HepG2 (cell line): ENCODE results near the gene IFT172. TPM values are rescaled to one million over a fixed set of nuclear protein-coding genes. Genes with fewer than 3 reads are reported as not detected.

ENCODE experiments used
- AGO1 ChIP-seq: fragments of 200-400 bp; formaldehyde crosslinking; IDR thresholded peaks from 2 replicates; pipeline ENCODE4 v1.6.1; 2017; ENCODE audit warnings: mild to moderate bottlenecking, low read depth, low read length, moderate library complexity; ENCODE audit not compliant: poor library complexity, severe bottlenecking
- ATF7-NPFF ChIP-seq: sonication (generic); formaldehyde crosslinking; IDR thresholded peaks from 2 replicates; pipeline ENCODE4 v1.8.1; 2023; ENCODE audit warnings: mild to moderate bottlenecking, low read depth, missing genetic modification reagents, moderate library complexity
- BRD4 ChIP-seq: sonication (generic); formaldehyde crosslinking; IDR thresholded peaks from 2 replicates; pipeline ENCODE4 v1.4.0; 2020; ENCODE audit warnings: missing genetic modification reagents
- GTF2F1 ChIP-seq: fragments of 150-350 bp; IDR thresholded peaks from 2 replicates; pipeline ENCODE4 v1.6.1; 2014; ENCODE audit warnings: low read length
- HDAC2 ChIP-seq: sonication (generic); formaldehyde crosslinking; IDR thresholded peaks from 2 replicates; pipeline ENCODE4 v1.4.0; 2020; ENCODE audit warnings: missing genetic modification reagents
- HOXA3 ChIP-seq: sonication (generic); formaldehyde crosslinking; IDR thresholded peaks from 2 replicates; pipeline ENCODE4 v1.5.0; 2020; ENCODE audit warnings: missing genetic modification reagents
- KLF13 ChIP-seq: sonication (generic); formaldehyde crosslinking; IDR thresholded peaks from 2 replicates; pipeline ENCODE4 v1.4.0; 2020; ENCODE audit warnings: mild to moderate bottlenecking, missing genetic modification reagents
- NFKB2 ChIP-seq: sonication (generic); formaldehyde crosslinking; IDR thresholded peaks from 2 replicates; pipeline ENCODE4 v1.4.0; 2020; ENCODE audit warnings: missing genetic modification reagents, borderline replicate concordance
- RFXAP ChIP-seq: sonication (generic); formaldehyde crosslinking; IDR thresholded peaks from 2 replicates; pipeline ENCODE4 v1.4.0; 2020; ENCODE audit warnings: missing genetic modification reagents, borderline replicate concordance
- RXRA ChIP-seq: sonication (generic); formaldehyde crosslinking; IDR thresholded peaks from 2 replicates; pipeline ENCODE4 v1.5.1; 2020; ENCODE audit warnings: missing genetic modification reagents
- SSRP1 ChIP-seq: IDR thresholded peaks from 2 replicates; pipeline ENCODE4 v1.6.1; 2016; ENCODE audit warnings: control low read depth
- ZNF556 ChIP-seq: sonication (generic); formaldehyde crosslinking; IDR thresholded peaks from 2 replicates; pipeline ENCODE4 v1.4.0; 2020; ENCODE audit warnings: mild to moderate bottlenecking, missing genetic modification reagents, borderline replicate concordance
- ZNF83 ChIP-seq: sonication (generic); formaldehyde crosslinking; IDR thresholded peaks from 2 replicates; pipeline ENCODE4 v1.4.0; 2020; ENCODE audit warnings: missing genetic modification reagents, mild to moderate bottlenecking, borderline replicate concordance
- polyA plus RNA-seq, 8 experiments: library from polyadenylated mRNA; depleted of rRNA in 3 of 8; stranded (reverse) in 7 of 8; unstranded in 1 of 8; fragments of >200 nt; fragmentation: Illumina TruSeq in 4 of 8; extraction: Trizol in 4 of 8; gene quantifications; 2 replicates each; pipeline versions ENCODE4 v1.2.1 to v1.2.3, GENCODE V29; 2011 to 2016; ENCODE audit warnings: low read depth in 4 of 8, missing spikeins in 1 of 8, mixed read lengths in 1 of 8; ENCODE audit not compliant: insufficient read depth in 1 of 8
- total RNA-seq, 5 experiments: library from RNA; depleted of rRNA; stranded (reverse); fragments of >200 nt; fragmentation: Illumina TruSeq; extraction: Trizol; gene quantifications; 2 replicates each; pipeline ENCODE4 v1.2.3, GENCODE V29; 2016; ENCODE audit warnings: low read depth in 1 of 5
- TF ChIP-seq, protein P1 (sequence below): sonication (generic); formaldehyde crosslinking; IDR thresholded peaks from 2 replicates; pipeline ENCODE4 v1.5.1; 2020; ENCODE audit warnings: missing genetic modification reagents, mild to moderate bottlenecking, borderline replicate concordance
- TF ChIP-seq, protein P2 (sequence below): sonication (generic); formaldehyde crosslinking; IDR thresholded peaks from 2 replicates; pipeline ENCODE4 v1.4.0; 2020; ENCODE audit warnings: mild to moderate bottlenecking, missing genetic modification reagents
- TF ChIP-seq, protein P3 (sequence below): sonication (generic); formaldehyde crosslinking; IDR thresholded peaks from 2 replicates; pipeline ENCODE4 v1.8.1; 2022; ENCODE audit warnings: mild to moderate bottlenecking, missing genetic modification reagents

IFT172 gene
- total and polyA plus RNA-seq, 2 of the 13 experiments (the other 11 are each of a cell fraction or from before 2014, with no cell fraction given), result 21.6 to 35.7 TPM

DNA sequence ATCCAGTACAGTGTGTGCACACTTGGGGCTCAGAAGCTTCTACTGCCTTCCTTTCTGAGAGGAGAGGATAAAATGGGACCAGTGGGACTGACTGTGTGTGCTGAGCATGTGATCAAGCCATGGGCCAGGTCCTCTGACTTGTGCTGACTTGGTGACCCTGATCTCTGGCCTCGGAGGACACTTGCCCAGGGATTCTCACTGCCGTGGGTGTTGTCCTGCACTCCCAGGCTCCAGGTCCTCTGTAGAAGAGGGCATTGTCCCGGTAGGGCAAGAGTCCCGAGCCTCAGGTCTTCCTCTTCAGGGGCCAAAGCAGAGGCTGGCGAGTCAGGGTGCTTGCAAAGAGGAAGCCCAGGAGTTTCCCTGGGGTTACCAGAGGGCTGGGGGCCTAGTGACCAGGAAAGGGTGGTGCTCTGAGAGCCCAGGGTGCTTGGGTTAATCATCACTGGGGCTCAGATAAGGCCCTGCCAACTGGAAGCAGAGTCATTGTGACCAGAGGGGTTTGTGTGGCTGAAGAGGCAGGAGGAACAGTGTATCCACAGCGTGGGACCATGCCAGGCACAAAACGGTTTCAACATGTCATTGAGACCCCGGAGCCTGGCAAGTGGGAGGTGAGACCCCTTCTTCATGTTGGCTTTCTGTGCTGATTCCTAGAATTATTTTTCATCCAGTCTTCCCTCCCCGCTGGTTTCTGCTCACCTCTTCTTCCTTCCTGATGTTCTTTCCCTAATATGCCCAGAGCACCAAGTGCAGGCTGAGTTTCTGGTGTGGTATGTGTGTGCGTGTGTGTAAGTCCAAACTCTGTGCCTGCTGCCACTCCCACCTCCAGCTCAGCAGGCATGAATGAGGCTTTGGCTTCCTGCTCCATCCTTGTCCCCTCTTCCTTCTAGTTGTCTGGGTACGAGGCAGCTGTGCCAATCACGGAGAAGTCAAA is 7.1 kb upstream of the IFT172 start, which contains the start of gene GCKR (continued):
- TF ChIP-seq, protein P1, sequence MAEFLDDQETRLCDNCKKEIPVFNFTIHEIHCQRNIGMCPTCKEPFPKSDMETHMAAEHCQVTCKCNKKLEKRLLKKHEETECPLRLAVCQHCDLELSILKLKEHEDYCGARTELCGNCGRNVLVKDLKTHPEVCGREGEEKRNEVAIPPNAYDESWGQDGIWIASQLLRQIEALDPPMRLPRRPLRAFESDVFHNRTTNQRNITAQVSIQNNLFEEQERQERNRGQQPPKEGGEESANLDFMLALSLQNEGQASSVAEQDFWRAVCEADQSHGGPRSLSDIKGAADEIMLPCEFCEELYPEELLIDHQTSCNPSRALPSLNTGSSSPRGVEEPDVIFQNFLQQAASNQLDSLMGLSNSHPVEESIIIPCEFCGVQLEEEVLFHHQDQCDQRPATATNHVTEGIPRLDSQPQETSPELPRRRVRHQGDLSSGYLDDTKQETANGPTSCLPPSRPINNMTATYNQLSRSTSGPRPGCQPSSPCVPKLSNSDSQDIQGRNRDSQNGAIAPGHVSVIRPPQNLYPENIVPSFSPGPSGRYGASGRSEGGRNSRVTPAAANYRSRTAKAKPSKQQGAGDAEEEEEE (CRISPR knock-in tag), result no peak
- 0 out of 2 replicates have a peak, but pooled peaks have one; percentile 24 for TF ChIP-seq SSRP1 (CRISPR knock-in tag)
- TF ChIP-seq, protein P2, sequence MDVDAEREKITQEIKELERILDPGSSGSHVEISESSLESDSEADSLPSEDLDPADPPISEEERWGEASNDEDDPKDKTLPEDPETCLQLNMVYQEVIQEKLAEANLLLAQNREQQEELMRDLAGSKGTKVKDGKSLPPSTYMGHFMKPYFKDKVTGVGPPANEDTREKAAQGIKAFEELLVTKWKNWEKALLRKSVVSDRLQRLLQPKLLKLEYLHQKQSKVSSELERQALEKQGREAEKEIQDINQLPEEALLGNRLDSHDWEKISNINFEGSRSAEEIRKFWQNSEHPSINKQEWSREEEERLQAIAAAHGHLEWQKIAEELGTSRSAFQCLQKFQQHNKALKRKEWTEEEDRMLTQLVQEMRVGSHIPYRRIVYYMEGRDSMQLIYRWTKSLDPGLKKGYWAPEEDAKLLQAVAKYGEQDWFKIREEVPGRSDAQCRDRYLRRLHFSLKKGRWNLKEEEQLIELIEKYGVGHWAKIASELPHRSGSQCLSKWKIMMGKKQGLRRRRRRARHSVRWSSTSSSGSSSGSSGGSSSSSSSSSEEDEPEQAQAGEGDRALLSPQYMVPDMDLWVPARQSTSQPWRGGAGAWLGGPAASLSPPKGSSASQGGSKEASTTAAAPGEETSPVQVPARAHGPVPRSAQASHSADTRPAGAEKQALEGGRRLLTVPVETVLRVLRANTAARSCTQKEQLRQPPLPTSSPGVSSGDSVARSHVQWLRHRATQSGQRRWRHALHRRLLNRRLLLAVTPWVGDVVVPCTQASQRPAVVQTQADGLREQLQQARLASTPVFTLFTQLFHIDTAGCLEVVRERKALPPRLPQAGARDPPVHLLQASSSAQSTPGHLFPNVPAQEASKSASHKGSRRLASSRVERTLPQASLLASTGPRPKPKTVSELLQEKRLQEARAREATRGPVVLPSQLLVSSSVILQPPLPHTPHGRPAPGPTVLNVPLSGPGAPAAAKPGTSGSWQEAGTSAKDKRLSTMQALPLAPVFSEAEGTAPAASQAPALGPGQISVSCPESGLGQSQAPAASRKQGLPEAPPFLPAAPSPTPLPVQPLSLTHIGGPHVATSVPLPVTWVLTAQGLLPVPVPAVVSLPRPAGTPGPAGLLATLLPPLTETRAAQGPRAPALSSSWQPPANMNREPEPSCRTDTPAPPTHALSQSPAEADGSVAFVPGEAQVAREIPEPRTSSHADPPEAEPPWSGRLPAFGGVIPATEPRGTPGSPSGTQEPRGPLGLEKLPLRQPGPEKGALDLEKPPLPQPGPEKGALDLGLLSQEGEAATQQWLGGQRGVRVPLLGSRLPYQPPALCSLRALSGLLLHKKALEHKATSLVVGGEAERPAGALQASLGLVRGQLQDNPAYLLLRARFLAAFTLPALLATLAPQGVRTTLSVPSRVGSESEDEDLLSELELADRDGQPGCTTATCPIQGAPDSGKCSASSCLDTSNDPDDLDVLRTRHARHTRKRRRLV (CRISPR knock-in tag), result peak; percentile 37; the same call in 1 of the 2 replicates
- TF ChIP-seq RXRA (CRISPR knock-in tag), result peak; percentile 87; the same call in 1 of the 2 replicates
- peak; percentile 14; the same call in 1 of the 2 replicates for TF ChIP-seq NFKB2 (CRISPR knock-in tag)
- peak; percentile 86 for TF ChIP-seq HOXA3 (CRISPR knock-in tag)
- peak; percentile 52; the same call in 1 of the 2 replicates for TF ChIP-seq ATF7-NPFF (CRISPR knock-in tag)
- peak; percentile 93; the same call in 1 of the 2 replicates for TF ChIP-seq KLF13
- no peak; the same call in 1 of the 2 replicates for TF ChIP-seq ZNF556 (CRISPR knock-in tag)
- peak; percentile 39; the same call in 1 of the 2 replicates for TF ChIP-seq BRD4
- TF ChIP-seq, protein P3, sequence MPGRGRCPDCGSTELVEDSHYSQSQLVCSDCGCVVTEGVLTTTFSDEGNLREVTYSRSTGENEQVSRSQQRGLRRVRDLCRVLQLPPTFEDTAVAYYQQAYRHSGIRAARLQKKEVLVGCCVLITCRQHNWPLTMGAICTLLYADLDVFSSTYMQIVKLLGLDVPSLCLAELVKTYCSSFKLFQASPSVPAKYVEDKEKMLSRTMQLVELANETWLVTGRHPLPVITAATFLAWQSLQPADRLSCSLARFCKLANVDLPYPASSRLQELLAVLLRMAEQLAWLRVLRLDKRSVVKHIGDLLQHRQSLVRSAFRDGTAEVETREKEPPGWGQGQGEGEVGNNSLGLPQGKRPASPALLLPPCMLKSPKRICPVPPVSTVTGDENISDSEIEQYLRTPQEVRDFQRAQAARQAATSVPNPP (CRISPR knock-in tag), result 0 out of 2 replicates have a peak, but pooled peaks have one; percentile 39
- TF ChIP-seq GTF2F1, result no peak
- TF ChIP-seq RFXAP (CRISPR knock-in tag), result peak; percentile 91; the same call in 1 of the 2 replicates
- TF ChIP-seq AGO1, result no peak
- TF ChIP-seq HDAC2 (CRISPR knock-in tag), result peak; percentile 39; the same call in 1 of the 2 replicates
- peak; percentile 77; the same call in 1 of the 2 replicates for TF ChIP-seq ZNF83 (CRISPR knock-in tag)
